Measurements from ENCODE around the gene LONRF3. TPM values are rescaled to one million over a fixed set of nuclear protein-coding genes. Genes with fewer than 3 reads are reported as not detected.
A peak's percentile ranks its signal among the peaks of the same experiment; 100 is the strongest.

Gene LONRF3
- total and polyA plus RNA-seq, 2 of the 8 experiments (the other 6 are each of a cell fraction or from before 2014, with no cell fraction given): 0.11 TPM; not detected in 1

DNA sequence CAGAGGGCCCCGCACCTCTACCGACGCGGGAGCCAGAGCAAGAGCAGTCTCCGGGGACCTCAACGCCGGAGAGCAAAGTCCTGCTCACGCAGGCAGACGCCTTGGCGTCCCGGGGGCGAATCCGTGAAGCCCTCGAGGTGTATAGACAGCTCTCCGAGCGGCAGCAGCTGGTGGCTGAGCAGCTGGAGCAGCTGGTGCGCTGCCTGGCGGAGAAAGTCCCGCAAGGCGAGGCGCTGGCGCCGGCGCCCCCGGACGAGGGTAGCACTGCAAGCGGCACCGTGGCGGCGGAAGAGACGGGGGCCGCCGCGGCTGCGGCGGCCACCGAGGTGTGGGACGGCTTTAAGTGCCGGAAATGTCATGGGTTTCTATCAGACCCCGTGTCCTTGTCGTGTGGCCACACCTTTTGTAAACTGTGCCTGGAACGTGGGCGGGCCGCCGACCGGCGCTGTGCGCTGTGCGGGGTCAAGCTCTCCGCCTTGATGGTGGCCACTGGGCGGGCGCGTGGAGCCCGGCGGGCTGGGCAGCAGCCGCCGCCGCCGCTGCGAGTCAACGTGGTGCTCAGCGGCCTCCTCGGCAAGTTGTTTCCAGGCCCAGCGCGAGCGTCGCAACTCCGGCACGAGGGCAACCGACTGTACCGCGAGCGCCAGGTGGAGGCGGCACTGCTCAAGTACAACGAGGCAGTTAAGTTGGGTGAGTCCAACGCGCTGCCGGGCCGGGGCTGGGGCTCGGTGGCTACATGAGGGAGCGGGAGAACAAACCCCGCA, 672 bp downstream of the LONRF3 start (continued):
- TF ChIP-seq, protein P1, sequence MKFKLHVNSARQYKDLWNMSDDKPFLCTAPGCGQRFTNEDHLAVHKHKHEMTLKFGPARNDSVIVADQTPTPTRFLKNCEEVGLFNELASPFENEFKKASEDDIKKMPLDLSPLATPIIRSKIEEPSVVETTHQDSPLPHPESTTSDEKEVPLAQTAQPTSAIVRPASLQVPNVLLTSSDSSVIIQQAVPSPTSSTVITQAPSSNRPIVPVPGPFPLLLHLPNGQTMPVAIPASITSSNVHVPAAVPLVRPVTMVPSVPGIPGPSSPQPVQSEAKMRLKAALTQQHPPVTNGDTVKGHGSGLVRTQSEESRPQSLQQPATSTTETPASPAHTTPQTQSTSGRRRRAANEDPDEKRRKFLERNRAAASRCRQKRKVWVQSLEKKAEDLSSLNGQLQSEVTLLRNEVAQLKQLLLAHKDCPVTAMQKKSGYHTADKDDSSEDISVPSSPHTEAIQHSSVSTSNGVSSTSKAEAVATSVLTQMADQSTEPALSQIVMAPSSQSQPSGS (IDR thresholded peaks at IDR 0.05; ENCODE audit: low read length): no peak
- TF ChIP-seq RNF2 (IDR thresholded peaks at IDR 0.05; ENCODE audit: borderline replicate concordance, low read depth, low read length, missing control alignments, poor library complexity, severe bottlenecking): peak; percentile 62
- no peak for TF ChIP-seq RFX5 (IDR thresholded peaks at IDR 0.05; ENCODE audit: borderline replicate concordance, low read depth, low read length)
- no peak for TF ChIP-seq SP4 (IDR thresholded peaks at IDR 0.05; ENCODE audit: low read length)
